Measurements from ENCODE around the gene ACP2. TPM values are rescaled to one million over a fixed set of nuclear protein-coding genes. Genes with fewer than 3 reads are reported as not detected.
"Not testable (repeated sequence)": the region's sequence is repeated elsewhere in the genome, so short reads cannot be mapped to it uniquely, and the experiment has no call there.

The ACP2 gene
- total and polyA plus RNA-seq, 4 donors = 38.2 to 65.5 (median 48.8) TPM

DNA sequence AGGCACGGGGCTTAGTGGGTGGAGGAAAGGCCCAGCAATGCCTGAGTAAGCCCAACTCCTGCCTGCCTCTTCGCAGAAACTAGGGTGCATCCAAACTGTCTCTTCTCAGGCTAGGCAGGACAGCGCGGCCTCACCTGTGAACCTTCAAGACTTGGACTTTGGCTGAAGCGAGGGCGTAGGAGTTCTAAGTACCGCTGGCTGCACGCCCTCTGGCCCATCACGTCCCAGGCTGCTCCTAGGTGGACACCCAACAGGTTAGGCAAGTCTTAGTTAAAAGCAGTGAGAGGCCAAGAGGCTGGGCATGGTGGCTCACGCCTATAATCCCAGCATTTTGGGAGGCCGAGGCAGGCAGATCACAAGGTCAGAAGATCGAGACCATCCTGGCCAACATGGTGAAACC lies 35.7 kb downstream of the ACP2 start:
- peaks cover 28% of the 10 kb centered on the region for H3K4me1 ChIP-seq (ENCODE audit: control insufficient read depth, insufficient read depth, low read length)
- no peak overlapping the region for H3K4me3 ChIP-seq (ENCODE audit: low read depth, low read length)
- DNase-seq (ENCODE audit: low read depth in 4 of 6, low spot score in 6 of 6) = no peak
- no peaks in the 10 kb centered on the region for H3K27me3 ChIP-seq (ENCODE audit: control insufficient read depth, insufficient read depth, low read length)
- no peaks in the 10 kb centered on the region for H3K36me3 ChIP-seq (ENCODE audit: control insufficient read depth, insufficient read depth, low read length)
- WGBS (ENCODE audit: insufficient coverage) = 92% methylated on average over 10 of the region's 12 CpGs
- no peak overlapping the region for H3K27ac ChIP-seq (ENCODE audit: low read depth, low read length)
- no peaks in the 10 kb centered on the region for H3K9me3 ChIP-seq (ENCODE audit: control insufficient read depth, insufficient read depth, low read length)

DNA sequence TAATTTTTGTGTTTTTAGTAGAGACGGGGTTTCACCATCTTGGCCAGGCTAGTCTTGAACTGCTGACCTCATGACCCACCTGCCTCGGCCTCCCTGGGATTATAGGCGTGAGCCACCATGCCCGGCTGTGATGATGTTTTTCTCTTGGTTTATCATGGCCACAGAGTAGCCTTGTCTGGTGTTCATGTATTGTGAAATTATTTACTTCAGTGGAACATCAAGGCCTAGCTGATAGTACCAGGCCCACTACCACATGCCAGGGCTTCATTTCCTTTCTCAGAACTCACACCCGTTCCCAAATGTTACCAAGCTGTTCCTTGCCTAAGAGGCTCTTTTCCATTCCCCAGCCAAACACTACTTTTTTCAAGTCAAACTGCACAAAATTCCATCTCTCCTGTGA lies 40.0 kb downstream of the ACP2 start:
- WGBS (ENCODE audit: insufficient coverage) = 76% methylated on average over 2 of the region's 5 CpGs
- no peak for DNase-seq (ENCODE audit: low read depth in 4 of 6, low spot score in 6 of 6)
- Histone ChIP-seq H3K27me3 (ENCODE audit: control insufficient read depth, insufficient read depth, low read length) (no peaks in the 10 kb centered on the region), H3K4me3 (ENCODE audit: low read depth, low read length) (no peak overlapping the region), H3K9me3 (ENCODE audit: control insufficient read depth, insufficient read depth, low read length) (no peaks in the 10 kb centered on the region), H3K4me1 (ENCODE audit: control insufficient read depth, insufficient read depth, low read length) (peaks cover under 1% of the 10 kb centered on the region), H3K27ac (ENCODE audit: low read depth, low read length) (no peak overlapping the region), H3K36me3 (ENCODE audit: control insufficient read depth, insufficient read depth, low read length) (no peaks in the 10 kb centered on the region)

DNA sequence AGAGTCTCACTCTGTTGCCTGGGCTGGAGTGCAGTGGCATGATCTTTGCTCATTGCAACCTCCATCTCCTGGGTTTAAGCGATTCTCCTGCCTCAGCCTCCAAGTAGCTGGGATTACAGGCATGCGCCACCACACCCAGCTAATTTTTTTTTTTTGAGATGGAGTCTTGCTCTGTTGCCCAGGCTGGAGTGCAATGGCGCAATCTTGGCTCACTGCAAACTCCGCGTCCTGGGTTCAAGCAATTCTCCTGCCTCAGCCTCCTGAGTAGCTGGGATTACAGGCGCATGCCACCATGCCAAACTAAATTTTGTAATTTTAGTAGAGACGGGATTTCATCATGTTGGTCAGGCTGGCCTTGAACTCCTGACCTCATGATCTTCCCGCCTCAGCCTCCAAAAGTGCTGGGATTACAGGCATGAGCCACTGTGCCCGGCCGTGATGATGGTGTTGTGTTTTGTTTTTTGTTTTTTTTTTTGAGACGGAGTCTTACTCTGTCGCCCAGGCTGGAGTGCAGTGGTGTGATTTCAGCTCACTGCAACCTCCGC lies 40.5 kb downstream of the ACP2 start:
- H3K36me3 ChIP-seq (ENCODE audit: control insufficient read depth, insufficient read depth, low read length); H3K4me1 ChIP-seq (ENCODE audit: control insufficient read depth, insufficient read depth, low read length); H3K9me3 ChIP-seq (ENCODE audit: control insufficient read depth, insufficient read depth, low read length); H3K4me3 ChIP-seq (ENCODE audit: low read depth, low read length); DNase-seq (ENCODE audit: low read depth in 4 of 6, low spot score in 6 of 6); H3K27ac ChIP-seq (ENCODE audit: low read depth, low read length); H3K27me3 ChIP-seq (ENCODE audit: control insufficient read depth, insufficient read depth, low read length): not testable (repeated sequence)
- WGBS (ENCODE audit: insufficient coverage) = 90% methylated on average over 10 of the region's 13 CpGs

DNA sequence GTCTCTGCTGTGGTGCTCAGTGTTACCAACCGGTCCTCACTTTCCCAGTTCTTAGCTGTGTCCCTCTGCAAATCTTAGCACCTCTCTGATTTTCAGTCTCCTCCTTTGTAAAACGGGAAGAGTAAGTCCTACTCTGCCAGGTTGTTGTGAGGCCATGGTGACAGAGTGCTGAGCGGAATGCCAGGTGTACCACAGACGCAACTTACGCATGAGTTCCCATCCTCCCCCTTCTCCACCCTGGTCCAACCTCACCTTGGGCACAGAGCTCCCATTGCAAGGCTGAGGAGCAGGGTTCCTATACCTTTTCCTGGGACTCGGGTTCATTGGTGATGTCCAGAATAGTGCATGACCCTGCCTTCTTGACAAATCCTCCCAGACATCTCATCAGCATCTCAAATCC lies 41.2 kb downstream of the ACP2 start:
- H3K27me3 ChIP-seq (ENCODE audit: control insufficient read depth, insufficient read depth, low read length) = no peaks in the 10 kb centered on the region
- H3K36me3 ChIP-seq (ENCODE audit: control insufficient read depth, insufficient read depth, low read length) = no peaks in the 10 kb centered on the region
- WGBS (ENCODE audit: insufficient coverage) = 76% methylated on average over 5 of the region's 6 CpGs
- H3K27ac ChIP-seq (ENCODE audit: low read depth, low read length) = no peak overlapping the region
- DNase-seq (ENCODE audit: low read depth in 4 of 6, low spot score in 6 of 6) = no peak
- no peaks in the 10 kb centered on the region for H3K4me1 ChIP-seq (ENCODE audit: control insufficient read depth, insufficient read depth, low read length)
- H3K9me3 ChIP-seq (ENCODE audit: control insufficient read depth, insufficient read depth, low read length) = no peaks in the 10 kb centered on the region
- no peak overlapping the region for H3K4me3 ChIP-seq (ENCODE audit: low read depth, low read length)

DNA sequence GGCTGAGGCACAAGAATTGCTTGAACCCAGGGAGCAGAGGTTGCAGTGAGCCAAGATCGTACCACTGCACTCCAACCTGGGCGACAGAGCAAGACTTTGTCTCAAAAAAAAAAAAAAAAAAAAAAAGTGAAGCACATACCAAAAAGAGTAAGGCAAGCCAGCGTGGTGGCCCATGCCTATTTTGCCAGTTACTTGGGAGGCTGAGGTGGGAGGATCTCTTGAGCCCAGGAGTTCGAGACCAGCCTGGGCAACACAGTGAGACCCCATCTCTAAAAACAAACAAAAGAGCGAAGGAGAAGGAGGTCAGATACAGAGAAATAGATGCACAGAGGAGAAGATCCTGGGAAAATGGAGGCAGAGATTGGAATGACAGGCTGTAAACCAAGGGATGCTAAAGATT lies 42.0 kb downstream of the ACP2 start:
- H3K36me3 ChIP-seq (ENCODE audit: control insufficient read depth, insufficient read depth, low read length); H3K9me3 ChIP-seq (ENCODE audit: control insufficient read depth, insufficient read depth, low read length); DNase-seq (ENCODE audit: low read depth in 4 of 6, low spot score in 6 of 6); H3K4me3 ChIP-seq (ENCODE audit: low read depth, low read length); H3K27me3 ChIP-seq (ENCODE audit: control insufficient read depth, insufficient read depth, low read length); H3K27ac ChIP-seq (ENCODE audit: low read depth, low read length); H3K4me1 ChIP-seq (ENCODE audit: control insufficient read depth, insufficient read depth, low read length): not testable (repeated sequence)
- WGBS (ENCODE audit: insufficient coverage) = 80% methylated on average over 1 of the region's 5 CpGs

DNA sequence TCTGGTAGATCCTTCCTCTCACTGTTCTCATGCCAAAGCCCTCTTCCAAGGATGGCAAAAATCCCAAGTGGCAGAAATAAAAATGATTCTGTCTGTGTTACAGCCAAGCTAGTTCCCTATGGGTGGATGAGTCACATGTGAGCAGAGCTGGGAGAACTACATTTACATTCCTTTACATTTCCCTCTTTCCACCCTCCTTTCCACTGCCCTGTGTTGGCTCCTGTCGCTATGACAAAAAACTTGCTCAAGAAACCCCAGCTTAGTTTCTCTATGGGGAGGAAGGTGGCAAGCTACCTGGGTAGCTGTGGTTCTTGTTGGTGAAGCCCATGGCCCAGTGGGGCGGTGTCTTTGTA lies 44.0 kb downstream of the ACP2 start:
- Histone ChIP-seq H3K36me3 (ENCODE audit: control insufficient read depth, insufficient read depth, low read length) (no peaks in the 10 kb centered on the region), H3K27me3 (ENCODE audit: control insufficient read depth, insufficient read depth, low read length) (no peaks in the 10 kb centered on the region), H3K4me3 (ENCODE audit: low read depth, low read length) (no peak overlapping the region), H3K27ac (ENCODE audit: low read depth, low read length) (no peak overlapping the region), H3K9me3 (ENCODE audit: control insufficient read depth, insufficient read depth, low read length) (no peaks in the 10 kb centered on the region), H3K4me1 (ENCODE audit: control insufficient read depth, insufficient read depth, low read length) (no peaks in the 10 kb centered on the region)
- peak in 1 of 6 donors; percentile 83 for DNase-seq (ENCODE audit: low read depth in 4 of 6, low spot score in 6 of 6)
- WGBS (ENCODE audit: insufficient coverage) = 75% methylated on average over 1 of the region's 2 CpGs

DNA sequence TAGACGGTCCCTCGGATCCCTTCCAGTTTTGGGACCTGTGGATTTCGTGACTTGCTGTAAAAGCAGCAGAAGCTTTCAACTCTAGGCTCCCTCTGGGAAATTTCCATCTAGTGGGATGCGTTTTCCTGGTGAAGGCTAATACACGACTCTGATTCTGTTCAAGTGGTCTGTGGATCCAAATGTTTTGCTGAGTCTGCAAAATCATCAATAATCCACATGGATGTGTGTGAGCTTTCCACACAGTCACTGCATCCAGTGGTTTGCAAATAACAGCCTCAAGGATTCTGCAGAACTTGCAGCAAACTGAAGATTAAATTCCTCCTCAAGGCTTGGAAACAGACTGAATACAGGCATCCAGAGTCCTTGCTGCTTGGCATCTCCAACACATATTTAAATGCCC lies 46.0 kb downstream of the ACP2 start:
- 100% methylated on average over 3 of the region's 5 CpGs for WGBS (ENCODE audit: insufficient coverage)
- Histone ChIP-seq H3K27me3 (ENCODE audit: control insufficient read depth, insufficient read depth, low read length) (no peaks in the 10 kb centered on the region), H3K27ac (ENCODE audit: low read depth, low read length) (no peak overlapping the region), H3K4me3 (ENCODE audit: low read depth, low read length) (no peak overlapping the region), H3K9me3 (ENCODE audit: control insufficient read depth, insufficient read depth, low read length) (no peaks in the 10 kb centered on the region), H3K36me3 (ENCODE audit: control insufficient read depth, insufficient read depth, low read length) (no peaks in the 10 kb centered on the region), H3K4me1 (ENCODE audit: control insufficient read depth, insufficient read depth, low read length) (no peaks in the 10 kb centered on the region)
- DNase-seq (ENCODE audit: low read depth in 4 of 6, low spot score in 6 of 6) = no peak

DNA sequence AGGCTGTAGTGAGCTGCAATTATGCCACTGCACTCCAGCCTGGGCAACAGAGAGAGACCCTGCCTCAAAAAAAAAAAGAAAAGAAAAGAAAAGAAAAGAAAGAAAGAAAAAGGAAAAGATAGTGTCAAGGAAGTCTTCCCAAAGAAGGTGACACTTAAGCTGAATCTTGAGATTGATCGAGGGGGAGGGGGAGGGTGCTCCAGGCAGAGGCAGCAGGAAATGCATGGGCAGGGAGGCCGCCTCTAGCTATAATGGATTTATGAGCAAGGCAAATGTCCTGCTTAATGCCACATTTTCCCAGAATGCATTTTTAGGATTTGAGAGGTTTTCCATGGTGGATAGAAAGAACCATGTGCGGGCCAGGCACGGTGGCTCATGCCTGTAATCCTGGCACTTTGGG lies 47.6 kb downstream of the ACP2 start:
- H3K4me3 ChIP-seq (ENCODE audit: low read depth, low read length) = no peak overlapping the region
- WGBS (ENCODE audit: insufficient coverage) = 92% methylated on average over 4 of the region's 4 CpGs
- no peak for DNase-seq (ENCODE audit: low read depth in 4 of 6, low spot score in 6 of 6)
- H3K4me1 ChIP-seq (ENCODE audit: control insufficient read depth, insufficient read depth, low read length) = no peaks in the 10 kb centered on the region
- no peak overlapping the region for H3K27ac ChIP-seq (ENCODE audit: low read depth, low read length)
- H3K9me3 ChIP-seq (ENCODE audit: control insufficient read depth, insufficient read depth, low read length) = no peaks in the 10 kb centered on the region
- H3K27me3 ChIP-seq (ENCODE audit: control insufficient read depth, insufficient read depth, low read length) = no peaks in the 10 kb centered on the region
- H3K36me3 ChIP-seq (ENCODE audit: control insufficient read depth, insufficient read depth, low read length) = no peaks in the 10 kb centered on the region

DNA sequence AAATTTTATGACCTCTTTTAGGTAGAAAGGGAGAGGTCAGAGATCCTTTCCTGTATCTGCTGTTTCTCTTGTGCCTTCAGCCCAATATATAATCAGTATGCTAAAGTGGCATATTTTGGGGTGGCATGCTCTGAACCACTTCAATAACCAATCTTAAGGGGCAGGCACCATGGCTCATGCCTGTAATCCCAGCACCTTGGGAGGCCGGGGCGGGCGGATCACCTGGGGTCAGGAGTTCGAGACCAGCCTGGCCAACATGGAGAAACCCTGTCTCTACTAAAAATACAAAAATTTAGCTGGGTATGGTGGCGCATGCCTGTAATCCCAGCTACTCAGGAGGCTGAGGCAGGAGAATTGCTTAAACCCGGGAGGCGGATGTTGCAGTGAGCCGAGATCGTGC lies 50.5 kb downstream of the ACP2 start:
- H3K36me3 ChIP-seq (ENCODE audit: control insufficient read depth, insufficient read depth, low read length); H3K27ac ChIP-seq (ENCODE audit: low read depth, low read length); H3K4me1 ChIP-seq (ENCODE audit: control insufficient read depth, insufficient read depth, low read length); H3K27me3 ChIP-seq (ENCODE audit: control insufficient read depth, insufficient read depth, low read length); H3K4me3 ChIP-seq (ENCODE audit: low read depth, low read length); DNase-seq (ENCODE audit: low read depth in 4 of 6, low spot score in 6 of 6); H3K9me3 ChIP-seq (ENCODE audit: control insufficient read depth, insufficient read depth, low read length): not testable (repeated sequence)
- WGBS (ENCODE audit: insufficient coverage) = 91% methylated on average over 7 of the region's 9 CpGs

DNA sequence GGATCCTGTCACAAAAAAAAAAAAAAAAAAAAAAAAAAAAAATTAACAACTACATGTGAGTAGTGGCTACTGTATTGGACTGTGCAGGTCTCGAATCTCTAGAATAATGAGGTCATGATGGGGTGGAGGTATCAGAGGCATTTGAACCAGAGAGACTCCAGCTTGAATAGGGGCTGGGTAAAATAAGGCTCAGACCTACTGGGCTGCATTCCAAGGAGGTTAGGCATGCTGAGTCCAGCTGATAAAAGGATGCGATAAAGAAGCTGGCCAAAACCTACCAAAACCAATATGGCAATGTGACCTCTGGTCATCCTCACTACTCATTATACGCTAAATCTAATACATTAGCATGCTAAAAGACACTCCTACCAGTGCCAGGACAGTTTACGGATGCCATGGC lies 56.5 kb downstream of the ACP2 start:
- H3K36me3 ChIP-seq (ENCODE audit: control insufficient read depth, insufficient read depth, low read length) = no peaks in the 10 kb centered on the region
- peaks cover 13% of the 10 kb centered on the region for H3K4me1 ChIP-seq (ENCODE audit: control insufficient read depth, insufficient read depth, low read length)

More for the DNA sequence above, 56.5 kb downstream of the ACP2 start:
- Histone ChIP-seq H3K27ac (ENCODE audit: low read depth, low read length) (no peak overlapping the region), H3K9me3 (ENCODE audit: control insufficient read depth, insufficient read depth, low read length) (no peaks in the 10 kb centered on the region), H3K4me3 (ENCODE audit: low read depth, low read length) (no peak overlapping the region), H3K27me3 (ENCODE audit: control insufficient read depth, insufficient read depth, low read length) (peaks cover 7% of the 10 kb centered on the region)
- WGBS (ENCODE audit: insufficient coverage) = 47% methylated on average over 3 of the region's 4 CpGs
- no peak for DNase-seq (ENCODE audit: low read depth in 4 of 6, low spot score in 6 of 6)
